ENCODE measurements around the gene FAM9C.

The FAM9C gene

GRCh38 chrX:13015536-13016236, 28.7 kb downstream of the FAM9C start:
- Histone ChIP-seq H3K4me3 (ENCODE audit: low read depth, low read length) (no peak overlapping the region), H3K4me1 (ENCODE audit: control insufficient read depth, insufficient read depth, low read length) (peaks cover 27% of the 10 kb centered on the region), H3K9me3 (ENCODE audit: control insufficient read depth, insufficient read depth, low read depth, low read length) (no peaks in the 10 kb centered on the region), H3K27ac (ENCODE audit: low read depth, low read length) (no peak overlapping the region), H3K9ac (ENCODE audit: low read length) (no peak overlapping the region), H3K27me3 (ENCODE audit: control insufficient read depth, insufficient read depth, low read length) (no peaks in the 10 kb centered on the region), H3K36me3 (ENCODE audit: control insufficient read depth, insufficient read depth, low read length) (no peaks in the 10 kb centered on the region)

- no peak overlapping the region for H3K4me3 ChIP-seq (ENCODE audit: low read depth, low read length)
- H3K9me3 ChIP-seq (ENCODE audit: control insufficient read depth, insufficient read depth, low read depth, low read length): no peaks in the 10 kb centered on the region
- peak overlapping the region; percentile 19 for H3K9ac ChIP-seq (ENCODE audit: low read length)
- H3K27me3 ChIP-seq (ENCODE audit: control insufficient read depth, insufficient read depth, low read length): no peaks in the 10 kb centered on the region
- peaks cover 27% of the 10 kb centered on the region for H3K4me1 ChIP-seq (ENCODE audit: control insufficient read depth, insufficient read depth, low read length)
- H3K36me3 ChIP-seq (ENCODE audit: control insufficient read depth, insufficient read depth, low read length): no peaks in the 10 kb centered on the region
- H3K27ac ChIP-seq (ENCODE audit: low read depth, low read length): peak overlapping the region; percentile 10; the same call in 1 of the 2 replicates
Measured at GRCh38 chrX:13014111-13015096, 30.0 kb downstream of the FAM9C start.

GRCh38 chrX:13013363-13014110, 30.9 kb downstream of the FAM9C start:
- Histone ChIP-seq H3K27ac (ENCODE audit: low read depth, low read length) (no peak overlapping the region; the same call in 1 of the 2 replicates), H3K36me3 (ENCODE audit: control insufficient read depth, insufficient read depth, low read length) (no peaks in the 10 kb centered on the region), H3K27me3 (ENCODE audit: control insufficient read depth, insufficient read depth, low read length) (no peaks in the 10 kb centered on the region), H3K9me3 (ENCODE audit: control insufficient read depth, insufficient read depth, low read depth, low read length) (no peaks in the 10 kb centered on the region), H3K4me1 (ENCODE audit: control insufficient read depth, insufficient read depth, low read length) (peaks cover 27% of the 10 kb centered on the region), H3K4me3 (ENCODE audit: low read depth, low read length) (no peak overlapping the region), H3K9ac (ENCODE audit: low read length) (no peak overlapping the region)

GRCh38 chrX:13010546-13010945, 33.9 kb downstream of the FAM9C start:
- Histone ChIP-seq H3K9me3 (ENCODE audit: control insufficient read depth, insufficient read depth, low read depth, low read length) (no peaks in the 10 kb centered on the region), H3K9ac (ENCODE audit: low read length) (no peak overlapping the region), H3K27me3 (ENCODE audit: control insufficient read depth, insufficient read depth, low read length) (no peaks in the 10 kb centered on the region), H3K36me3 (ENCODE audit: control insufficient read depth, insufficient read depth, low read length) (no peaks in the 10 kb centered on the region), H3K4me3 (ENCODE audit: low read depth, low read length) (no peak overlapping the region), H3K27ac (ENCODE audit: low read depth, low read length) (no peak overlapping the region), H3K4me1 (ENCODE audit: control insufficient read depth, insufficient read depth, low read length) (peaks cover 31% of the 10 kb centered on the region)

- H3K27me3 ChIP-seq (ENCODE audit: control insufficient read depth, insufficient read depth, low read length): no peaks in the 10 kb centered on the region
- H3K9ac ChIP-seq (ENCODE audit: low read length): no peak overlapping the region
- H3K27ac ChIP-seq (ENCODE audit: low read depth, low read length): no peak overlapping the region
- no peaks in the 10 kb centered on the region for H3K36me3 ChIP-seq (ENCODE audit: control insufficient read depth, insufficient read depth, low read length)
- H3K4me3 ChIP-seq (ENCODE audit: low read depth, low read length): no peak overlapping the region
- no peaks in the 10 kb centered on the region for H3K9me3 ChIP-seq (ENCODE audit: control insufficient read depth, insufficient read depth, low read depth, low read length)
- H3K4me1 ChIP-seq (ENCODE audit: control insufficient read depth, insufficient read depth, low read length): peaks cover 29% of the 10 kb centered on the region
Measured at GRCh38 chrX:13009844-13010243, 34.6 kb downstream of the FAM9C start.

GRCh38 chrX:13009273-13009672, 35.1 kb downstream of the FAM9C start:
- Histone ChIP-seq H3K27ac (ENCODE audit: low read depth, low read length) (no peak overlapping the region), H3K4me1 (ENCODE audit: control insufficient read depth, insufficient read depth, low read length) (peaks cover 23% of the 10 kb centered on the region), H3K36me3 (ENCODE audit: control insufficient read depth, insufficient read depth, low read length) (no peaks in the 10 kb centered on the region), H3K27me3 (ENCODE audit: control insufficient read depth, insufficient read depth, low read length) (no peaks in the 10 kb centered on the region), H3K4me3 (ENCODE audit: low read depth, low read length) (no peak overlapping the region), H3K9me3 (ENCODE audit: control insufficient read depth, insufficient read depth, low read depth, low read length) (no peaks in the 10 kb centered on the region), H3K9ac (ENCODE audit: low read length) (no peak overlapping the region)

GRCh38 chrX:13008851-13009250, 35.6 kb downstream of the FAM9C start:
- no peaks in the 10 kb centered on the region for H3K27me3 ChIP-seq (ENCODE audit: control insufficient read depth, insufficient read depth, low read length)
- H3K4me1 ChIP-seq (ENCODE audit: control insufficient read depth, insufficient read depth, low read length): peaks cover 19% of the 10 kb centered on the region
- no peak overlapping the region for H3K9ac ChIP-seq (ENCODE audit: low read length)
- H3K9me3 ChIP-seq (ENCODE audit: control insufficient read depth, insufficient read depth, low read depth, low read length): no peaks in the 10 kb centered on the region
- H3K4me3 ChIP-seq (ENCODE audit: low read depth, low read length): no peak overlapping the region
- no peak overlapping the region for H3K27ac ChIP-seq (ENCODE audit: low read depth, low read length)
- no peaks in the 10 kb centered on the region for H3K36me3 ChIP-seq (ENCODE audit: control insufficient read depth, insufficient read depth, low read length)

GRCh38 chrX:13008189-13008533, 36.3 kb downstream of the FAM9C start:
- H3K4me3 ChIP-seq (ENCODE audit: low read depth, low read length): no peak overlapping the region
- peaks cover 13% of the 10 kb centered on the region for H3K4me1 ChIP-seq (ENCODE audit: control insufficient read depth, insufficient read depth, low read length)
- H3K9ac ChIP-seq (ENCODE audit: low read length): no peak overlapping the region
- H3K9me3 ChIP-seq (ENCODE audit: control insufficient read depth, insufficient read depth, low read depth, low read length): no peaks in the 10 kb centered on the region
- no peak overlapping the region for H3K27ac ChIP-seq (ENCODE audit: low read depth, low read length)
- H3K27me3 ChIP-seq (ENCODE audit: control insufficient read depth, insufficient read depth, low read length): no peaks in the 10 kb centered on the region
- H3K36me3 ChIP-seq (ENCODE audit: control insufficient read depth, insufficient read depth, low read length): no peaks in the 10 kb centered on the region

- Histone ChIP-seq H3K27ac (ENCODE audit: low read depth, low read length) (no peak overlapping the region), H3K9ac (ENCODE audit: low read length) (no peak overlapping the region), H3K36me3 (ENCODE audit: control insufficient read depth, insufficient read depth, low read length) (no peaks in the 10 kb centered on the region)
Measured at GRCh38 chrX:13007519-13008188, 36.8 kb downstream of the FAM9C start.

GRCh38 chrX:13005661-13006473, 38.6 kb downstream of the FAM9C start:
- H3K9ac ChIP-seq (ENCODE audit: low read length): no peak overlapping the region

More at GRCh38 chrX:13007519-13008188, 36.8 kb downstream of the FAM9C start:
- no peaks in the 10 kb centered on the region for H3K9me3 ChIP-seq (ENCODE audit: control insufficient read depth, insufficient read depth, low read depth, low read length)
- H3K4me3 ChIP-seq (ENCODE audit: low read depth, low read length): no peak overlapping the region
- no peaks in the 10 kb centered on the region for H3K27me3 ChIP-seq (ENCODE audit: control insufficient read depth, insufficient read depth, low read length)
- H3K4me1 ChIP-seq (ENCODE audit: control insufficient read depth, insufficient read depth, low read length): peaks cover 13% of the 10 kb centered on the region

More at GRCh38 chrX:13005661-13006473, 38.6 kb downstream of the FAM9C start:
- no peaks in the 10 kb centered on the region for H3K36me3 ChIP-seq (ENCODE audit: control insufficient read depth, insufficient read depth, low read length)
- no peak overlapping the region for H3K4me3 ChIP-seq (ENCODE audit: low read depth, low read length)
- peaks cover 13% of the 10 kb centered on the region for H3K4me1 ChIP-seq (ENCODE audit: control insufficient read depth, insufficient read depth, low read length)
- no peak overlapping the region for H3K27ac ChIP-seq (ENCODE audit: low read depth, low read length)
- no peaks in the 10 kb centered on the region for H3K9me3 ChIP-seq (ENCODE audit: control insufficient read depth, insufficient read depth, low read depth, low read length)
- no peaks in the 10 kb centered on the region for H3K27me3 ChIP-seq (ENCODE audit: control insufficient read depth, insufficient read depth, low read length)
